RWPE1 (cell line): ENCODE results near the gene MT1F.

Source experiments
- CTCF ChIA-PET: fragments of 350-600 bp; sonication (Branson Sonifier 250); formaldehyde crosslinking; extraction: SDS; loops from one replicate; lab custom pipeline; 2021; lab: Yijun Ruan, JAX
- POLR2A ChIA-PET: fragments of 400-600 bp; formaldehyde crosslinking; extraction: SDS; loops from one replicate; lab custom pipeline; 2020; ENCODE audit warnings: antibody characterized with exemption; ENCODE audit not compliant: low non-redundant PET; lab: Yijun Ruan, JAX
- DNase-seq: peaks from one replicate; pipeline ENCODE4 v3.0.0; 2012; ENCODE audit warnings: low spot score
- H3K27ac ChIP-seq: fragments of 450-650 bp; 2 replicates; pipeline ENCODE4 v1.5.1; 2017
- CTCF ChIP-seq: fragments of 450-650 bp; conservative IDR thresholded peaks from 2 replicates; pipeline ENCODE4 v1.5.1; 2017; ENCODE audit warnings: low read depth, mild to moderate bottlenecking

Gene MT1F

GRCh38 chr16:56700195-56700594 lies 42.4 kb downstream of the MT1F start:
- no peak for TF ChIP-seq CTCF
- POLR2A ChIA-PET: interaction anchor here (2.5 kb wide), 1 partner anchor 16 kb away, joined by 9 read pairs; no protein-coding TSS in a partner anchor
- H3K27ac ChIP-seq: peak overlapping the region; percentile 75
- CTCF ChIA-PET: interaction anchor here (0.7 kb wide), 2 partner anchors 88 to 171 kb away, joined by 3 read pairs; no protein-coding TSS in a partner anchor
- DNase-seq: no peak

GRCh38 chr16:56700631-56701030 lies 42.9 kb downstream of the MT1F start:
- CTCF ChIA-PET: interaction anchor here (0.7 to 2.3 kb wide), 5 partner anchors 10 to 187 kb away, joined by 3 to 13 read pairs (median 3); no protein-coding TSS in a partner anchor
- no peak for DNase-seq
- POLR2A ChIA-PET: interaction anchor here (2.5 kb wide), 1 partner anchor 17 kb away, joined by 9 read pairs; no protein-coding TSS in a partner anchor
- TF ChIP-seq CTCF: no peak
- peak overlapping the region; percentile 75 for H3K27ac ChIP-seq

- POLR2A ChIA-PET: interaction anchor here (0.6 to 2.5 kb wide), 2 partner anchors 18 to 95 kb away, joined by 4 to 9 read pairs; no protein-coding TSS in a partner anchor
- no peak for DNase-seq
- CTCF ChIA-PET: interaction anchor here (0.5 to 2.3 kb wide), 19 partner anchors 9 to 486 kb away, joined by 3 to 13 read pairs (median 4); partner anchors contain the start of gene MT1E
- no peak for TF ChIP-seq CTCF
- H3K27ac ChIP-seq: peak overlapping the region; percentile 75
These were observed 43.8 kb downstream of the MT1F start for GRCh38 chr16:56701534-56701933.

- no peak overlapping the region for H3K27ac ChIP-seq
- ChIA-PET CTCF (interaction anchor here (0.6 to 2.3 kb wide), 5 partner anchors 20 to 943 kb away, joined by 3 to 13 read pairs (median 5); no protein-coding TSS in a partner anchor), POLR2A (no interaction called here)
- no peak for DNase-seq
- no peak for TF ChIP-seq CTCF
These were observed 45.1 kb downstream of the MT1F start for GRCh38 chr16:56702836-56703235.
